Measurements from ENCODE around the gene P3H2.
A peak's percentile ranks its signal among the peaks of the same experiment; 100 is the strongest.

P3H2 gene

GRCh38 chr3:190018460-190018859 lies 102.2 kb downstream of the P3H2 start:
- Histone ChIP-seq H3K36me3 (ENCODE audit: insufficient read depth, insufficient read length, low read length) (no peaks in the 10 kb centered on the region), H3K9me3 (ENCODE audit: insufficient read depth, low read length) (no peaks in the 10 kb centered on the region), H3K27me3 (ENCODE audit: insufficient read depth, insufficient read length) (no peaks in the 10 kb centered on the region), H3K9ac (ENCODE audit: insufficient read length, low read depth) (no peak overlapping the region), H3K4me3 (ENCODE audit: insufficient read length, low read depth) (no peak overlapping the region), H3K4me1 (ENCODE audit: insufficient read depth, insufficient read length) (peaks cover 4% of the 10 kb centered on the region)
- DNase-seq (ENCODE audit: low read depth, low spot score), result no peak
- no peak for TF ChIP-seq ZNF274 (IDR thresholded peaks at IDR 0.05; ENCODE audit: low read depth, low read length)
- no peak for TF ChIP-seq SUZ12 (IDR thresholded peaks at IDR 0.05; ENCODE audit: extremely low read depth, insufficient read depth, insufficient read length)
- no peak for TF ChIP-seq YY1 (IDR thresholded peaks at IDR 0.05; ENCODE audit: insufficient read depth, insufficient read length)

- no peak for DNase-seq (ENCODE audit: low read depth, low spot score)
- Histone ChIP-seq H3K4me1 (ENCODE audit: insufficient read depth, insufficient read length) (peaks cover 4% of the 10 kb centered on the region), H3K27me3 (ENCODE audit: insufficient read depth, insufficient read length) (no peaks in the 10 kb centered on the region), H3K9me3 (ENCODE audit: insufficient read depth, low read length) (no peaks in the 10 kb centered on the region), H3K36me3 (ENCODE audit: insufficient read depth, insufficient read length, low read length) (no peaks in the 10 kb centered on the region), H3K9ac (ENCODE audit: insufficient read length, low read depth) (no peak overlapping the region), H3K4me3 (ENCODE audit: insufficient read length, low read depth) (no peak overlapping the region)
- TF ChIP-seq SUZ12 (IDR thresholded peaks at IDR 0.05; ENCODE audit: extremely low read depth, insufficient read depth, insufficient read length) (no peak), ZNF274 (IDR thresholded peaks at IDR 0.05; ENCODE audit: low read depth, low read length) (no peak), YY1 (IDR thresholded peaks at IDR 0.05; ENCODE audit: insufficient read depth, insufficient read length) (no peak)
These were observed 103.0 kb downstream of the P3H2 start for GRCh38 chr3:190017521-190018288.

- no peak overlapping the region for H3K4me3 ChIP-seq (ENCODE audit: insufficient read length, low read depth)
- no peaks in the 10 kb centered on the region for H3K36me3 ChIP-seq (ENCODE audit: insufficient read depth, insufficient read length, low read length)
- no peaks in the 10 kb centered on the region for H3K27me3 ChIP-seq (ENCODE audit: insufficient read depth, insufficient read length)
- H3K9me3 ChIP-seq (ENCODE audit: insufficient read depth, low read length), result no peaks in the 10 kb centered on the region
- H3K4me1 ChIP-seq (ENCODE audit: insufficient read depth, insufficient read length), result peaks cover 4% of the 10 kb centered on the region
- no peak for DNase-seq (ENCODE audit: low read depth, low spot score)
- TF ChIP-seq SUZ12 (IDR thresholded peaks at IDR 0.05; ENCODE audit: extremely low read depth, insufficient read depth, insufficient read length) (no peak), ZNF274 (IDR thresholded peaks at IDR 0.05; ENCODE audit: low read depth, low read length) (no peak), YY1 (IDR thresholded peaks at IDR 0.05; ENCODE audit: insufficient read depth, insufficient read length) (no peak)
- H3K9ac ChIP-seq (ENCODE audit: insufficient read length, low read depth), result no peak overlapping the region
These were observed 103.7 kb downstream of the P3H2 start for GRCh38 chr3:190016966-190017365.

GRCh38 chr3:190014940-190015339 lies 105.8 kb downstream of the P3H2 start:
- Histone ChIP-seq H3K4me1 (ENCODE audit: insufficient read depth, insufficient read length) (peaks cover 4% of the 10 kb centered on the region), H3K36me3 (ENCODE audit: insufficient read depth, insufficient read length, low read length) (no peaks in the 10 kb centered on the region), H3K4me3 (ENCODE audit: insufficient read length, low read depth) (no peak overlapping the region), H3K27me3 (ENCODE audit: insufficient read depth, insufficient read length) (no peaks in the 10 kb centered on the region), H3K9ac (ENCODE audit: insufficient read length, low read depth) (no peak overlapping the region), H3K9me3 (ENCODE audit: insufficient read depth, low read length) (no peaks in the 10 kb centered on the region)
- DNase-seq (ENCODE audit: low read depth, low spot score), result no peak
- TF ChIP-seq YY1 (IDR thresholded peaks at IDR 0.05; ENCODE audit: insufficient read depth, insufficient read length) (no peak), ZNF274 (IDR thresholded peaks at IDR 0.05; ENCODE audit: low read depth, low read length) (no peak), SUZ12 (IDR thresholded peaks at IDR 0.05; ENCODE audit: extremely low read depth, insufficient read depth, insufficient read length) (no peak)

- TF ChIP-seq YY1 (IDR thresholded peaks at IDR 0.05; ENCODE audit: insufficient read depth, insufficient read length) (no peak), ZNF274 (IDR thresholded peaks at IDR 0.05; ENCODE audit: low read depth, low read length) (no peak), SUZ12 (IDR thresholded peaks at IDR 0.05; ENCODE audit: extremely low read depth, insufficient read depth, insufficient read length) (no peak)
- H3K4me3 ChIP-seq (ENCODE audit: insufficient read length, low read depth), result no peak overlapping the region
- H3K9me3 ChIP-seq (ENCODE audit: insufficient read depth, low read length), result no peaks in the 10 kb centered on the region
- H3K36me3 ChIP-seq (ENCODE audit: insufficient read depth, insufficient read length, low read length), result no peaks in the 10 kb centered on the region
- no peaks in the 10 kb centered on the region for H3K27me3 ChIP-seq (ENCODE audit: insufficient read depth, insufficient read length)
- H3K9ac ChIP-seq (ENCODE audit: insufficient read length, low read depth), result no peak overlapping the region
- no peak for DNase-seq (ENCODE audit: low read depth, low spot score)
- peaks cover 4% of the 10 kb centered on the region for H3K4me1 ChIP-seq (ENCODE audit: insufficient read depth, insufficient read length)
These were observed 106.5 kb downstream of the P3H2 start for GRCh38 chr3:190013943-190014924.

- no peaks in the 10 kb centered on the region for H3K27me3 ChIP-seq (ENCODE audit: insufficient read depth, insufficient read length)
- TF ChIP-seq ZNF274 (IDR thresholded peaks at IDR 0.05; ENCODE audit: low read depth, low read length), result no peak
- TF ChIP-seq YY1 (IDR thresholded peaks at IDR 0.05; ENCODE audit: insufficient read depth, insufficient read length), result no peak
- TF ChIP-seq SUZ12 (IDR thresholded peaks at IDR 0.05; ENCODE audit: extremely low read depth, insufficient read depth, insufficient read length), result no peak
- H3K9me3 ChIP-seq (ENCODE audit: insufficient read depth, low read length), result no peaks in the 10 kb centered on the region
- peaks cover 4% of the 10 kb centered on the region for H3K4me1 ChIP-seq (ENCODE audit: insufficient read depth, insufficient read length)
- H3K9ac ChIP-seq (ENCODE audit: insufficient read length, low read depth), result no peak overlapping the region
- no peak for DNase-seq (ENCODE audit: low read depth, low spot score)
- no peak overlapping the region for H3K4me3 ChIP-seq (ENCODE audit: insufficient read length, low read depth)
- no peaks in the 10 kb centered on the region for H3K36me3 ChIP-seq (ENCODE audit: insufficient read depth, insufficient read length, low read length)
These were observed 107.9 kb downstream of the P3H2 start for GRCh38 chr3:190012784-190013183.

- Histone ChIP-seq H3K9me3 (ENCODE audit: insufficient read depth, low read length) (no peaks in the 10 kb centered on the region), H3K9ac (ENCODE audit: insufficient read length, low read depth) (no peak overlapping the region), H3K36me3 (ENCODE audit: insufficient read depth, insufficient read length, low read length) (no peaks in the 10 kb centered on the region), H3K4me3 (ENCODE audit: insufficient read length, low read depth) (no peak overlapping the region), H3K27me3 (ENCODE audit: insufficient read depth, insufficient read length) (no peaks in the 10 kb centered on the region), H3K4me1 (ENCODE audit: insufficient read depth, insufficient read length) (peaks cover 4% of the 10 kb centered on the region)
- no peak for TF ChIP-seq YY1 (IDR thresholded peaks at IDR 0.05; ENCODE audit: insufficient read depth, insufficient read length)
- TF ChIP-seq SUZ12 (IDR thresholded peaks at IDR 0.05; ENCODE audit: extremely low read depth, insufficient read depth, insufficient read length), result no peak
- TF ChIP-seq ZNF274 (IDR thresholded peaks at IDR 0.05; ENCODE audit: low read depth, low read length), result no peak
- peak; percentile 52 for DNase-seq (ENCODE audit: low read depth, low spot score)
These were observed 108.3 kb downstream of the P3H2 start for GRCh38 chr3:190012314-190012782.
